ENCODE results near the gene SLC35G4.
"Not testable (repeated sequence)": the region's sequence is repeated elsewhere in the genome, so short reads cannot be mapped to it uniquely, and the experiment has no call there.

SLC35G4 gene

GRCh38 chr18:11613611-11614010 lies 4.2 kb downstream of the SLC35G4 start:
- not testable (repeated sequence) for DNase-seq (ENCODE audit: low read depth)

- DNase-seq (ENCODE audit: low read depth): not testable (repeated sequence)
Observed at GRCh38 chr18:11614042-11614441, 4.6 kb downstream of the SLC35G4 start.

- not testable (repeated sequence) for DNase-seq (ENCODE audit: low read depth)
Observed at GRCh38 chr18:11614981-11615380, 5.6 kb downstream of the SLC35G4 start.

GRCh38 chr18:11647310-11647709 lies 37.9 kb downstream of the SLC35G4 start:
- DNase-seq (ENCODE audit: low read depth): not testable (repeated sequence)

GRCh38 chr18:11647804-11648203 lies 38.4 kb downstream of the SLC35G4 start:
- DNase-seq (ENCODE audit: low read depth): not testable (repeated sequence)

GRCh38 chr18:11649839-11650238 lies 40.4 kb downstream of the SLC35G4 start:
- DNase-seq (ENCODE audit: low read depth): no peak

- no peak for DNase-seq (ENCODE audit: low read depth)
Observed at GRCh38 chr18:11651899-11652298, 42.5 kb downstream of the SLC35G4 start.

GRCh38 chr18:11653521-11653920 lies 44.1 kb downstream of the SLC35G4 start:
- no peak for DNase-seq (ENCODE audit: low read depth)

- DNase-seq (ENCODE audit: low read depth): peak; percentile 4
Observed at GRCh38 chr18:11654736-11655605, 45.6 kb downstream of the SLC35G4 start.

- no peak for DNase-seq (ENCODE audit: low read depth)
Observed at GRCh38 chr18:11655606-11655932, 46.2 kb downstream of the SLC35G4 start.

- DNase-seq (ENCODE audit: low read depth): no peak
Observed at GRCh38 chr18:11657152-11657551, 47.8 kb downstream of the SLC35G4 start.

- no peak for DNase-seq (ENCODE audit: low read depth)
Observed at GRCh38 chr18:11657554-11657953, 48.2 kb downstream of the SLC35G4 start.

- no peak for DNase-seq (ENCODE audit: low read depth)
Observed at GRCh38 chr18:11658019-11658418, 48.6 kb downstream of the SLC35G4 start.

- no peak for DNase-seq (ENCODE audit: low read depth)
Observed at GRCh38 chr18:11658989-11659388, 49.6 kb downstream of the SLC35G4 start.

Data from stimulated activated CD8-positive, alpha-beta memory T cell treated with anti-CD3 and anti-CD28 coated beads, Interleukin-12 subunit alpha, Interleukin-12 subunit beta, amount 100 ng/mL, for 1 hour (primary cell).